ENCODE results near the gene FOXP4.

Gene FOXP4

DNA sequence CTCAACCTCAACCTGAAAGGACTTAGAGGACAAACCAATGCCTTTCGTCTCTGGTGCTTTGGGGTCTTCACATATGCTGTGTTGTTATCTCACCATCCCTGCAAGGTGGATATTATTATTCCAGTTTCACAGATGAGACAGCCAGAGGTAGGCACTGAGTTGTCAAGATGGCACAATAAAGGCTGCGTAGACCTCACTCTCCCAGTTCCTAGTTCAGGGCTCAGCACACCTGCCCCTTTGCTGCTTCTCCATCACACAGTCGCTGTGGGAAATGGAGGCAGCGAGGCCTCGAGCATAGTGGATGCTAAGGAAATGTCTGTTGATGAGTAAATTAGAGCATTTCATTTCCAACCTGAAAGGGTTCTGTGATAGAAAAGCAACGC, 22.0 kb downstream of the FOXP4 start:
- DNase-seq: no peak

DNA sequence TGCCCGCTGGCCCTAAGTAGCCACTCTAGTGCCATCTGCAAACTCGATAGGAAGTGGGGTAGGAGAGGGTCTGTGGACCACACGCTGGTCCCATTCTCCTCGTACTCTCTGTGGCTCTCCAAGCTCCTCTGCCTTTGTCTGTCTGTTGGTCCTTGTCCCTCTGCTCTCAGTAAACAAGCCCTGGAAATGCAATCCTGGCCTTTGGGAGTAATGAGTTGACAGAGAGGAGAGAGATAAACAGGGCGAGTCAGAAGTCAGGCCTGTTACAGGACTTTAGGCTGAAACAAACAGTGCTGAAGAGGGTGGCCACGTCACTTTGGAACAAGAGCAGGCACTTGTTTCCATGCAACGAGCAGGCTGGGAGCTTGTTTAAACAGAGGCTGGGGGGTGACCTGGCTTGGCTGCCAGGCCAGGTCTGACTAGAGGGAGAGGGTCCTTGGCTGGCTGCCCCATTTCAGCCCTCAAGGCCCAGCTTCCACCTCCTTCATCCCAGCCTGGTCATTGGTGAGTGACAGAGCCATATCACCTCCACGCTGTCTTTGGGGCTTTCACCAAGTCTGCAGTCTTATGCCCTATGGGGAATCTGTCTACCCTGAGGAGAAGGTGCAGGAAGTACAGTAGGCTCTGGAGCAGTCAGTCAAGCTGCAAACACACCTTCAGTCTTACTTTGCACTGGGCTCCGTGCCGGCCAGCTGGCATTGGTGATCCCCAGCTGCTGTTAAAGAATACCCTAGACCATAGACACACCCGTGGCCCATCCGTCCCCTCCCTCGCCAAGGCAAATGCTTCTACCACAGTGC, 22.6 kb downstream of the FOXP4 start:
- no peak for DNase-seq

DNA sequence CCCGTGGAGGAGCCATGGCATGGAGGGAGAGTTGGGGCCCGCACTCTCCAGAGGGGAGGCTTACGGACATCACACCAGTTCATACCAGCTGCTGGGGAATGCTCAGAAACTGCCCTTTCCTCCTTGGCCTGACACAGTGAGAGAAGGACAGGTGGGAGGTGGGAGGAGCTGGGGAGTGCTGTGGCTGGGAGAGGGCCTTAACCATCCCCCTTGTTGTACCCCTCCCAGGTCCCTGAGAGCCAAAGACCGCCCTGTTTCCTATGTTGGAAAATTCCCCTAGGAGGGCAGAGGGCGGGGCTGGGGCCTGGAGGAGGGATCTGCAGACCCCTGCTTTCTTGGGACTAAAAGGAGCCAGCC, 24.1 kb downstream of the FOXP4 start:
- DNase-seq: no peak

DNA sequence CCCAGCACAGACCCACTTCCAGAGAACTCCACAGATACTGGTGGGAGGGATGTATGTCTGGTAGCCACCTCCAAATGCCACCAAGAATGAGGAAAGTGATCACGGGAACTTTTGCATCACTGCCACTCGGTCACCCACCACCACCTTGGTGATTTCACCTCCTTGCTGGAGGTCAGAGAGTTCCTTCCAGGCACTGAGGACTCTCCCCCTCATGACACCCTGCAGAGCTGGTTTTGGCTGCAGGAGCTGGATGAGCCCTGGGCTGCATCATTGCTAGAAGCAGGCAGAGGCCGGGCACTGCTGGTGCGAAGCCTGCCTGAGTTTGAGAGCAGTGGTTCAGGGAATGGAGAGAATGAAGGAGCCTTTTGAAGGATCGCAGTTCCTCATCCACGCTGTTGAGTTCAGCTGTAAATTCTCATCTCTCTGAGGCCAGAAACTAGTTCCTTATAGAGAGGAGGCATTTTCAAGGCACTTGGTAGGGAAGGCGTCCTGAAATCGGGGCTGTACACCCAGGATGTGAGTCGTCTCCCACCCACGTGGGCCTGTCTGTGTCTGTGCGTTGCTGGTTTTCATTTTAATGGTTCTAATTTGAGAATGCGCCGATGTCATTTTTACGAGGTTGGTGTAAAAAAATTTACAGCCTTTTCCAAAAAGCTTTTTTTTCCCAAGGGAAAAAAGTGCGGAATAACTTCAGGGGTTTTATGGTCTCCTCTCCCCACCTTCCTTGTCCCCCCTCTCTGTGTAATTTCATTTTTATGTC, 25.0 kb downstream of the FOXP4 start:
- DNase-seq: peak; percentile 71

DNA sequence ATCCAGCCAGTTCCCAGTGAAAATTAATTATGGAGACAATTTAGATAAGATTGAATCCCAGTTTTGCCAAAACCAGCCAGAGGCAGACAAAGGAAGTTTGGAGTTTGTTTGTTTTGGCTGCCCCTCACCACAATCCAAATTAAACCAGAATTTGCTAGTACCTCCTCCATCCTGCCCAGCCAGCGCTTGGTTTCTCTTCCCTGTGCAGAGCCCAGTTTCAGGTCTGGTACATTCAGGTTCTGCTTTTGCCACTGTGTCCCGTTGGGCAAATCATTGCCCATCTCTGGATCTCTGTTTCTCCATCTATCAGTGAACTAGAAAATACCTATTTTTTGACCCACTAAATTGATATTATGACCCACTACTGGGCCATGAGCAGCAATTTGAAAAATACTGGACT, 26.4 kb downstream of the FOXP4 start:
- peak; percentile 20 for DNase-seq

DNA sequence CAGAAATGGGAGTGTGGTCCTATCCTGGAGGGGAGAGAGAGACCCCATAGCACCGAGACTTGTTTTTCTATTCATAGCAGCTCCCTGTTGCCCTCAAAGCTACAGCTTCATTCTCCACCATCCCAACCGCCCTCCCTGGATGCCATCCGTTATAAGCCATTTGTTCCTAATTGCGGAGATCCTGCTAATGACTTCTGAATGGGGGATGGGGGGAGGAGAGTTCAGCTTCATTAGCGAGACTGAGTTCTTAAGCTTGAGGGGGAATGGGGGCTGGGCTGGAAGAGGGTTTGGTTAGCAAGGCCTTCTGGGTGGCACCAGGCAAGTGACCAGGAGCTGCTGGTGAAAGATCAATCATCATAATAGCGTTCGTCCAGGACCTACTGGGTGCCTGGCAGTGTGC, 27.1 kb downstream of the FOXP4 start:
- DNase-seq: no peak

DNA sequence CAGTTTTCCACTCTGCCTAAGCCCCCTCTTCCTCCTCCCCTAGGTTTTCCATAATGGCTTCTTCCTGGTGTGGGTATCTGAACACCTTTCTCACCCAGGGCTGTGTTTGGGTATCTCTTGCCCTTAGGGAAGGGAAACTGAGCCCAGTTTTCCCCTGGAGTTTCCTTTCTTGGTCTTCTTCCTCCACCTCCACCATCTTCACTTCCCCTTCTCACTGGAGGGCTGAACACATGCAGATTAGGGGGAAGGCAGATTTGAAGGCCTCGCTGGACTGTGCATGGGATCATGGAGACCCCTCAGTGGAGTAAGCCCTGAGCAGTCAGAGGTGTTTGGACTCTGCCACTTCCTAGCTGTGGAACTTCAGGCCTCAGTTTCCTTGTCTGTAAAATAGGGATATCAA, 27.8 kb downstream of the FOXP4 start:
- DNase-seq: peak; percentile 58

DNA sequence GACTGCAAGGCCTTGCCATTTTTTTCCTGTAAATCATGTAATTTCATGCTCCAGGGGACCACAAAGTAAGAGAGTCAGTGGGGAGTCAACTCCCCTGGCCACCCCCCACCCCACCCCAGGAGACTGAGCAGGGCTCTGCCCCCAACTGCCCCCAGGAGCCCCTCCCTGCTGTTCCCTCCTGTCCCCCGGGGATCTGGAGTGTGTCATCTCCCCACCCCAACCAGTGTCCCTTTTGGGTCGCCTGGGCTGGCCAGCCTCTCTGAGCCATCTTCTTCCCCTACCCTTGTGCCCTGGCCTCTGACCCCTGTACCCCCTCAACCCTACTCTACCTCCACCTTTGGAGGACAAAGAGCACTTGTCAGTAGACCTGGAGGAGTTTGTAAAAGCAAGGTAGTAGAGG, 29.4 kb downstream of the FOXP4 start:
- DNase-seq: no peak

DNA sequence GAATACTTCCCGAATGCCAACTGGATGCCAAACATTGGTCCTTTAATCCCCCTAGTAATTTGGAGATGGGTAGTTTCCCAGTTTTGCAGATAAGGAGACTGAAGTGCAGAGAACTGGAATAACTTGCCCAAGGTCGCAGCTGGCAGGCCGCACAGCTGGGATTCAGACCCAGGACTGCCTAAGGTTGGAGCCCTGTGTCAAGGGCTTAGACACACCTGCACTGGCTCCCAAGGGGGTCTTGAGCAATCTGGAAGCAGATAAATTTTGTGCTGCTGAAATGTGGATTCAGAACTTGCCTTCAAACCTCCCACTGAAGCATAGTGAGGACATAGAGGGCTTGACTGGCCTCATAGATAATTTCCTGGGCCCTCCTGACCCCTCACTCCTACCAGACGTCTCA, 30.5 kb downstream of the FOXP4 start:
- no peak for DNase-seq

DNA sequence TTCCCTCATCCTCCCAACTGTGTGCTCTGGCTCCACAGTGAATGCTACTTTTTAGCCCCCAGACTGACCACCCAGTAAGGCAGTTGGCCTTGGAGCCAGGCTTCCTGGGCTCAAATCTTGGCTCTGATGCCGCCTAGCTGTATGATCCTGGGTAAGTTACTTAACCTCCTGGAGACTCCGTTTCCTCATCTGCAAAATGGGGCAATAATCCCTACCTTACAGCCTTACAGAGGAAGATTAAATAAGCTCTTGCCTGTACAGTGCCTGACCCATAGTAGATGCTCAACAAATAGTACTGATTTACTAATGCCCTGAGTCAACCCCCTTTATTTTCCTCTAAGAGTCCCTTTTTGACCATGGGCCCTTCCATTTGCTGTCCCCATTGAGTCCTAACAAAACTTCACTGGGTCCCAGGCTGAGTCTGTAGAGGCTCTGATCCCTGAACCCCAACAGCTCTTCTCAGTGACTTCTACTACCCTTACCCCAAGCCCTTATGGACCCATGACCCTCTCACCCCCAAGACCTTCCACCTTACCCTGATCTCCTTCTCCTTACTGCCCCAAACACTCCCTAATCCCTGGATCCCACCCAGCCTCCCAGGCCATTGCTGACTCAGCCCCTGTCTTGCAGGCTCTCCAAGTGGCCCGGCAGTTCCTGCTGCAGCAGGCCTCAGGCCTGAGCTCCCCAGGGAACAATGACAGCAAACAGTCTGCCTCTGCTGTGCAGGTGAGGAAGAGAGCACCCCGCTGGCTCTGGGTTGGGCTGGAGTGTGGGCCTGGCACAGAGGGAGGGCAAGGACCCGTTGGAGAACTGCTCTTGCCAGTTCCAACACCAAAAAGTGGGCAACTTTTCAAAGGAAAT, 31.4 kb downstream of the FOXP4 start:
- DNase-seq: no peak

DNA sequence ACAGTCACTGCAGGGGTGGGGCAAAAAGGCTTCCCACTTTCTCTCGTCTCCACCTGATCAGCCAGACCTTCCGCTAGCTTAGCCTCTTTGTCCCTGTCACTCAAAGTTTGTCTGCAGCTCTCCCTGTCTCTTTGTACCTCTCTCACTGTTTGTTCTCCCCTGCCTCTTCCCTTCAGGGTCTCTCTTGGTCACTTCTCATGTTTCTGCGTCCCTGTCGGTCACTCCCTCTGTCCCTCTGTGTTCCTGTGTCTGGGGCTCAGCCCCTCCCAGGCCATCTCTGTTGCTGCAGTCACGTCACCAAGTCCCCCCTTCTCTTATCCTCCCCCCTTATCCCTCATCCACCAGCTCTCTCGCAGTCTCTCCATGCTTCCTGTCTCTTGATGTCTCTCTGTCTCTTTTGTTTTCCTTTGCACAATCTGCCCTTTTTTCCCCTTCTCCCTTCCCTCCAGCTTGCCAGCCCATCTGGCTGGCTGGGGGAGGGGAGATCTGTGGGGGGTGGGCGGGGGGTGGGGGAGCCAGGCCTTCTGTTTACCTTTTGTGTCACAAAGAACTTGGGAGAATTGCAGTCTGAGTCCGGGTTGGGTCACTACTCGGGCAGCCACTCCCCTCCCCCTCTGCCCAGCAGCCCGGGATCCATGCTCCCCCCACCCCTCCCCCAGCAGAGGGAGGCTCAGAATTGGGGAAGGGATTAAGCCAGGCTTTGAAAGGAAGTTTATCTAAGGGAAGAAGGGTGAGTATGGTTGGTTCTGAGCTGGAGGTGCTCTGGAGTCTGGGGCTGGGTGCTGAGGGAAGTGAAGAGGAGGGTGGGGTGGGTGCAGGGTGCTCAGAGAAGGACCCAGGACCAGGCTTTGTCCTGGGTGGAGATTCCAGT, 32.3 kb downstream of the FOXP4 start:
- DNase-seq: no peak

DNA sequence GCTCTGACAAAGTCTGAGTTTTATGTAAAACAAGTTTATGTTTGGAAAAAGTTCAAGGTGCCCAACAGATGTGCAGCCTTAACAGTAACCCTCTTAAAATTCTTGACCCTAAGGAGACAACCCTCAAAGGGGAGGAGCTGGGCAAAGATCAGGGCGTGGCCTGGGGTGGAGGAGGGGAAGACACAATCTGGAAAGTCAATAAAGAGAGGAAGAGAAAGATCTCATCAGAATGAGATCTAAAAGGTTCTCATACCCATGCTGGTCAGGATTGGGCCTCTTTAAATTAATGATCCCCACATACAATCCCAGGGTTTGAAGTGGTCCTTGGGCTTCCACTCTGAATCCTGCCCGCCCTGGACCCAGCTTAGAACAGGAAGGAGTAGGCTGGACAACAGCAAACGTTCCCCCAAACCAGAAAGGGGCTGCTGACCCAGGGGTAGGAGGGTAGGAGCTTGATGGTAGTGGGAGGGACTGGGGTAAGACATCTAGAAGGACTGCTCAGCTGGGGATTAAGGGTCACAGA, 33.0 kb downstream of the FOXP4 start:
- no peak for DNase-seq

DNA sequence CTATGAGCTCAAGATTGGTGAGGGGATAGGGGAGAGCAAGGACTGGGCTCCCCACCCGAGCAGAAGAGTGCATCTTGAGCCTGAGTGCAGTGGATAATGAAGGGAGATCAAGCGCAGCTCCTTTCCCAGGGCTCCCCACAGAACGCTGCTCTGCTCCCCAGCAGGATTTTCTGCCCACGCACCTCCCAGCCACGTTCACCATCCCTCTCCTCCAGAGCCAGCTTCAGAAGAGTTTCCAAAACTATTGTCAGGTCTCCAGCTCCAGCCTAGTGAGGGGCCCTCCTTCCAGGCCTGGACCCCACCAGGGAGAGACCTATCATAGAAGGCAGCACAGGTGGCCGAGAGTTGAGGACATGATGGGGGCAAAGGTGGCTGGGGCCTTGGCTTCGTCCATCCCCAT, 34.5 kb downstream of the FOXP4 start:
- DNase-seq: no peak

DNA sequence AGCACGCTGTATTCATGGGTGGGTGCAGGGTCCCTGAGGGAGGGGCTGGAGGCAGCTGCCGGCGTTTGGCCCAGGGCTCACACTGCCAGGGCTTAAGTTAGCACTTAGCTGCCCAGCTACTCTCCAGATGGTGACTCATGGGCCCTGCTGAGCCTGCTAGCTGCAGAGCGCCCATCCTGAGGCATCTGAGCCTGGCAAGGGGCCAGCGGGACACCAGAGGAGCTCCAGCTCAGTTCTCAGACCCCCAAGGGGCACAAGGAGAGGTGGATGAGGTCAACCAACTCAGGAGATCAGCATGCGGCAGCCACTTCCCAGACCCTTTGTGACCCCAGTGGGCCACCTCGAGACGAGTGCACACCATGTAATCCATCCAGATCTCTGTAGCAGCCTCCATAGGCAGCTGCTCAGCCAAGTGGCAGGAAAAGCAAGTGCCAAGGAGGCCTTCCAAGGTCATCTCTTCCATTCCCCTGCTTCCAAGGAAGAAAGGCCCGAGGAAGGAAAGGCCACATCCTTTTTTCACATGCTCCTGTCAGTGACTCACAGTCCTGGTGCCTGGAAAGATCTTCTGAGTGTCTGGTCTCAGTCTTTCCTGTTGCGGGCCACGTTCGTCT, 35.3 kb downstream of the FOXP4 start:
- DNase-seq: no peak

DNA sequence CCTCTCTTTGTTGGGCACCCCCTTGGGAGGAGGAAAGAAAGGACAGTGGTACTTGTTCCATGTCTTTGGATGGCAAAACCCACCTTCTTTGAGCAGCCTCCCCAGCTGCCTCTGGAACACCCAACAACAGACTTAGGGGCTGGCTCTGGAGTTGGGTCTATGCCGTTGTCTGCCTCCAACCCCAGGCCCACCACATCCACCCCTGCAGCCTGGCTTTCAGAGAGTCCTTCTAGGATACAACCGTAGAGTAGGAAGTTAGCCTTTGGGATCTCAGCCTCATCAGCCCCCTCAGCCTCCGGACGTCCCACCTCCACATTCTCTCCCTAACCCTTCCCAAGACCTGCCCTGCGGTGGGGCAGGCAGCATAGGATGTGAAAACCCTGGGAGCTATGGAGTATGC, 36.4 kb downstream of the FOXP4 start:
- DNase-seq: no peak

DNA sequence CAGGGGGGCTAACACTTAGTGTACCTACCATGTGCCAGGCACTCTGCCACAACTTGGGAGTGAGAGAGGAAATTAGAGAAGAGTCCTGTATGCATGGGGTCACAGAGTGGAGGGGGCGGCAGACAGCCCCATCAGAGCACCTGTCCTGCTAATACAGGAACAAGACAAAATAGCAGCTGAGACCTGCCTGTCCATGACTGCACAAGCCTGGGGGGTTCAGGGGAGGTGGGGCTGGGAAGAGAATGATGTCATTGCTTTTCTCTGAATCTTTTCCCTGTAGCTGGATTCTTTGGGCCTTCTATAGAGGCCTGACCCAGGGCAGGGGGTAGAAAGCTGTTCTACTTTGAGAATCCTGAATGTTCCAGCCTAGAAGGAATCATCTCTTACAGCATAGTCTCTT, 37.4 kb downstream of the FOXP4 start:
- DNase-seq: no peak

DNA sequence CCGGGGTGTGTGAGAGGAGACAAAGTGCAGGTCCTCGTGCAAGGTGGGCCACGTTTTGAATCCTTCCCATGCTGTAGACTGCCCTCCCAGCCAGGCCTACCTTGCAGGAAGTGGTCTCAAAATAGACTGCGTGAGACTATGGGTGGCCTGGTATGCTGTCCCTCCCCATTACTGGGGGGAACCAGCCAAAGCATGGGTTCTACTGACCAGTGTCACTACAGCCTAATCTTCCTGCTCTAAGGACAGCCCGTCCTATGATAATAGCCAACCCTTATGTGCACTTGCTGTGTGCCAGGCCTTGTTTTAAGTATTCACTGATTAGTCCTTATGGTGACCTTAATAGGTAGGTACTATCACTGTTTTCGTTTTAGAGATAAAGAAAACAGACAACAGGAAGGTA, 38.0 kb downstream of the FOXP4 start:
- no peak for DNase-seq

DNA sequence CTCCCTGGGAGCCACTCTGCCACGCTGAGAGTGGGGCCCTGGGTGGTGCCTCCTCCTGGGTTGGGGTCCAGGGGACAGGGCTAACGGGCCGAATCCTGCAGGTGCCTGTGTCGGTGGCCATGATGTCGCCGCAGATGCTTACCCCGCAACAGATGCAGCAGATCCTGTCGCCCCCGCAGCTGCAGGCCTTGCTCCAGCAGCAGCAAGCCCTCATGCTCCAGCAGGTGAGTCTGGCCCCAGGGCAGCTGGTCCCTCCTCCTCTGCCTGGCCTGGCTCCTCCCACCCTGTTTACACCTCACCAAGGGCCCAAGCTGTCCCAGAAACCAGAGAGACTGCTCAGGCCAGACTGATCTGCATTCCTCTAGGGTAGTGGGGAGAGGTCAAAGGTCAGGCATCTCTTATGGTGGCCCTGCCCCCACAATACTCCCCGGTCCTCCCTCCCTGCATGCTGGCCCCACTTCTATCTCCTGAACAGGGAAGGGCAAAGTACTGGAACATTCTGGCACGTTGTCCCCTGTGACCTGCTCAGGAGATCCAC, 38.6 kb downstream of the FOXP4 start:
- DNase-seq: no peak

DNA sequence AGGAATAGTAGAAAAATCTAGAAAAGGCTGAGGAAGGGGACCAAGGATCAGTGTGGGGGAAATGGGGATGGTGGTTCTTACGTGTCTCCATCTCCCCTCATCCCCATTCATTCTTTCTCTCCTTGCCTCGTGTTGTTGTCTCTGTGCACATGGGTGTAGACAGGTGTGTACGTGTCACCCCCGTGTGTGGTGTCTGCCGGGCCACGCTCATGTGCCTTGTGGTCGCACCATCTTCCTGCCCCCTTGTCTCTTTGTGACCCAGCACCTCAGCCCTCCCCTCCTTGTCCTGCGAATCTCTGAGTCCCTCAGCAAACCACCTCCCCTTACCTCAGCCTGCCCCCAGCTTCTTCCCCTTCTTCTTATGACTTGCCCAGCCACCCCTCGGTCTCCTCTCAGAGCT, 39.4 kb downstream of the FOXP4 start:
- DNase-seq: no peak

DNA sequence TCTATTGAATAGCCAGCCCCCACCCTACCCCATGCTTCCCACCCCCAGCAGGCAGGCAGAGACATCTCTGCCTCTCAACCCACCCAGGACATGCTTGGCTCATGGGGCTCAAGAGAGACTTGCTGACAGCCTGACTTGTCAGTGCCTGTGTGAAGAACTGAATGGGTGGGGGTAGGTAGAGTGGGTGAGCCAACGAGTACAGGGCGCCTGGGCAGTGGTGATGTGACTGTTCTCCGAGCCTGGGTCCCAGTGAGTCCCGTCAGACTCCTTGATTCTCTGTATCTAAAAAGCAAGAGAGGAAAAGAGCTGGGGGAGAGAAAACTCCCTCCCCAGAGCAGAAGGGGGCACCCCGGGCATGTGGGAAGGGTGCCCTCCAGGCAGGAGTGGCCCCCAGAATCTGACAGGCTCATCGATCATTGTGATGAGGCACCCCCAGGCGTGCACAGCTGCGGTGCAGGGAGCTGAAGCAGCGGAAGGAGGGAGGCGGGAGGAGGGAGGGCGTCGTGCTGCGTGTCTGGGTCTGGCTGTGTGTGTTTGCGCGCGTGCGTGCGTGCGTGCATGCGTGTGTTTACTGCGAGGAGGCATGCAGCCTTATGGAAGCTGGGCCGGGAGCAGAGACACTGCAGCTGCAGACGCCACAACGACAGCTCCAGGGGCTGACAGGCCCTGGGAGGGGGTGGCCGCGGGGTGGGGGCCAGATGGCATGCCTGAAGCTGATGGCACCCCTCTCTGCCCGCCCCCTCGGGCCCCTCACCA, 40.2 kb downstream of the FOXP4 start:
- no peak for DNase-seq
